ENCODE data around the gene GGT6. TPM values are rescaled to one million over a fixed set of nuclear protein-coding genes. Genes with fewer than 3 reads are reported as not detected.
"Not testable (repeated sequence)": the region's sequence is repeated elsewhere in the genome, so short reads cannot be mapped to it uniquely, and the experiment has no call there.

GGT6 gene
- total RNA-seq, 1 experiment from 2014 or later, result not detected

DNA sequence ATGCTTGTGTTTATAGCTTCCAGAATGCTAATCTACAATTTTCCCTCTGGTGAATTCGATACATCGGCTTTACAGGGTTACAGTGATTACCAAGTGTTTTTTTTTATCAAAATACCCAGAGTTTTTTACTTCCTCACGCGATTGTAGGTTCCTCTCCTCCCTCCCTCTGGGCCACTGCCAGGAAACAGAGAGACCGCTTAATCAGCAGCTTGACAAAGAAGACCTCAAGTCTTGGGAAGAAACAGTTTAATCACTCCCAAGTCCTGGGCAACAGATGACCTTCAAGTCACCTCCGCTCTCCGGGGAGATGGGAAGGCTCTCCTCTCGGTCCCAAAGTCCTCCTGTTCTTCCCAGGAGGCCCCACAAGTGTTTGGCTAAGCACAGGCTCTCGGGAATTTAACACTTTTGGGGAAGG lies 47.4 kb upstream of the GGT6 start:
- H3K27ac Mint-ChIP-seq (ENCODE audit: unreplicated experiment), result peak overlapping the region; percentile 44
- Histone ChIP-seq H3K36me3 (ENCODE audit: control insufficient read depth, insufficient read depth, low read length) (no peaks in the 10 kb centered on the region), H3K27me3 (replicated peaks; ENCODE audit: control insufficient read depth, insufficient read depth, low read length) (no peaks in the 10 kb centered on the region), H3K9me3 (no peaks in the 10 kb centered on the region), H3K4me1 (peaks cover 31% of the 10 kb centered on the region), H3K4me3 (ENCODE audit: low read depth, low read length) (no peak overlapping the region)
- TF ChIP-seq, protein P1, sequence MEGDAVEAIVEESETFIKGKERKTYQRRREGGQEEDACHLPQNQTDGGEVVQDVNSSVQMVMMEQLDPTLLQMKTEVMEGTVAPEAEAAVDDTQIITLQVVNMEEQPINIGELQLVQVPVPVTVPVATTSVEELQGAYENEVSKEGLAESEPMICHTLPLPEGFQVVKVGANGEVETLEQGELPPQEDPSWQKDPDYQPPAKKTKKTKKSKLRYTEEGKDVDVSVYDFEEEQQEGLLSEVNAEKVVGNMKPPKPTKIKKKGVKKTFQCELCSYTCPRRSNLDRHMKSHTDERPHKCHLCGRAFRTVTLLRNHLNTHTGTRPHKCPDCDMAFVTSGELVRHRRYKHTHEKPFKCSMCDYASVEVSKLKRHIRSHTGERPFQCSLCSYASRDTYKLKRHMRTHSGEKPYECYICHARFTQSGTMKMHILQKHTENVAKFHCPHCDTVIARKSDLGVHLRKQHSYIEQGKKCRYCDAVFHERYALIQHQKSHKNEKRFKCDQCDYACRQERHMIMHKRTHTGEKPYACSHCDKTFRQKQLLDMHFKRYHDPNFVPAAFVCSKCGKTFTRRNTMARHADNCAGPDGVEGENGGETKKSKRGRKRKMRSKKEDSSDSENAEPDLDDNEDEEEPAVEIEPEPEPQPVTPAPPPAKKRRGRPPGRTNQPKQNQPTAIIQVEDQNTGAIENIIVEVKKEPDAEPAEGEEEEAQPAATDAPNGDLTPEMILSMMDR (IDR thresholded peaks at IDR 0.05; ENCODE audit: insufficient read depth in 1 of 2, low read depth in 1 of 2, low read length in 1 of 2, severe bottlenecking in 1 of 2, unreplicated experiment in 1 of 2), result no peak
- no peaks in the 10 kb centered on the region for H3K4me1 Mint-ChIP-seq (ENCODE audit: low read depth, unreplicated experiment)
- POLR2A ChIA-PET, result no interaction called here
- H3K9me3 Mint-ChIP-seq (ENCODE audit: unreplicated experiment), result no peaks in the 10 kb centered on the region
- BruUV-seq (replicated peaks), result no TSS peak
- no peak for DNase-seq
- no peaks in the 10 kb centered on the region for H3K27me3 Mint-ChIP-seq (ENCODE audit: insufficient read depth, unreplicated experiment)
- H3K36me3 Mint-ChIP-seq (ENCODE audit: insufficient read depth, unreplicated experiment), result peaks cover 72% of the 10 kb centered on the region
- intact Hi-C loops (cut with micrococcal nuclease; ENCODE audit: unreplicated experiment), result no loop called here
- no peak overlapping the region for H3K4me3 Mint-ChIP-seq (ENCODE audit: unreplicated experiment)
- CTCF ChIA-PET, result no interaction called here

GRCh38 chr17:4607261-4607741 lies 46.9 kb upstream of the GGT6 start:
- no TSS peak for BruUV-seq (replicated peaks)

DNA sequence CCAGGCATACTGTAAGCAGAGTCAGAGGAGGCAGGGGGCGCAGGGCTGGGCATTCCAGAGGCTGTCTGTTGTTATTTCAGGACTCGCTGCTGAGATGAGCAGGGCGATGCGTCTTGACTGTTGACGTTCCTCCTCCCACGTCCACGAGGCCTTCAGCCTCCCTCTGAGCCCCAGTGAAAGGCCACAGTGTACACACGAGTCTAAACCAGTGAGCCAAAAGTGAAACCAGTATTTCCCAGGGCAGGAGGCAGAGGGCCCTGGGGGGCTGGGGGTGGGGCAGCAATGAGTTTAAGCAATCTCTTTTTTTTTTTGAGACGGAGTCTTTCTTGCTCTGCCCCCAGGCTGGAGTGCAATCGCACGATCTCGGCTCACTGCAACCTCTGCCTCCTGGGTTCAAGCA lies 45.4 kb upstream of the GGT6 start:
- no peak overlapping the region for H3K4me3 Mint-ChIP-seq (ENCODE audit: unreplicated experiment)
- POLR2A ChIA-PET, result no interaction called here
- CTCF ChIA-PET, result interaction anchor here (0.6 kb wide), 1 partner anchor 190 kb away, joined by 5 read pairs; the partner anchor contains the start of gene PSMB6
- Histone ChIP-seq H3K36me3 (ENCODE audit: control insufficient read depth, insufficient read depth, low read length) (no peaks in the 10 kb centered on the region), H3K27me3 (replicated peaks; ENCODE audit: control insufficient read depth, insufficient read depth, low read length) (no peaks in the 10 kb centered on the region), H3K9me3 (no peaks in the 10 kb centered on the region), H3K4me1 (peaks cover 37% of the 10 kb centered on the region), H3K4me3 (ENCODE audit: low read depth, low read length) (no peak overlapping the region)
- TF ChIP-seq, protein P1 (IDR thresholded peaks at IDR 0.05; ENCODE audit: insufficient read depth in 1 of 2, low read depth in 1 of 2, low read length in 1 of 2, severe bottlenecking in 1 of 2, unreplicated experiment in 1 of 2), result no peak
- no peaks in the 10 kb centered on the region for H3K27me3 Mint-ChIP-seq (ENCODE audit: insufficient read depth, unreplicated experiment)
- peak; percentile 28 to 49 for DNase-seq
- H3K36me3 Mint-ChIP-seq (ENCODE audit: insufficient read depth, unreplicated experiment), result peaks cover 73% of the 10 kb centered on the region
- intact Hi-C loops (cut with micrococcal nuclease; ENCODE audit: unreplicated experiment), result no loop called here
- BruUV-seq (replicated peaks), result no TSS peak
- H3K27ac Mint-ChIP-seq (ENCODE audit: unreplicated experiment), result no peak overlapping the region
- H3K9me3 Mint-ChIP-seq (ENCODE audit: unreplicated experiment), result no peaks in the 10 kb centered on the region
- H3K4me1 Mint-ChIP-seq (ENCODE audit: low read depth, unreplicated experiment), result no peaks in the 10 kb centered on the region

More at GRCh38 chr17:4607261-4607741, 46.9 kb upstream of the GGT6 start:
- TF ChIP-seq, protein P1 (IDR thresholded peaks at IDR 0.05; ENCODE audit: insufficient read depth in 1 of 2, low read depth in 1 of 2, low read length in 1 of 2, severe bottlenecking in 1 of 2, unreplicated experiment in 1 of 2), result no peak
- Mint-ChIP-seq H3K36me3 (ENCODE audit: insufficient read depth, unreplicated experiment) (peaks cover 77% of the 10 kb centered on the region), H3K27ac (ENCODE audit: unreplicated experiment) (peak overlapping the region; percentile 44), H3K4me1 (ENCODE audit: low read depth, unreplicated experiment) (no peaks in the 10 kb centered on the region), H3K9me3 (ENCODE audit: unreplicated experiment) (no peaks in the 10 kb centered on the region), H3K4me3 (ENCODE audit: unreplicated experiment) (no peak overlapping the region), H3K27me3 (ENCODE audit: insufficient read depth, unreplicated experiment) (no peaks in the 10 kb centered on the region)
- Histone ChIP-seq H3K4me3 (ENCODE audit: low read depth, low read length) (no peak overlapping the region), H3K27me3 (replicated peaks; ENCODE audit: control insufficient read depth, insufficient read depth, low read length) (no peaks in the 10 kb centered on the region), H3K36me3 (ENCODE audit: control insufficient read depth, insufficient read depth, low read length) (no peaks in the 10 kb centered on the region), H3K9me3 (no peaks in the 10 kb centered on the region), H3K4me1 (peaks cover 31% of the 10 kb centered on the region)
- POLR2A ChIA-PET, result interaction anchor here (0.6 kb wide), 1 partner anchor 677 kb away, joined by 4 read pairs; no protein-coding TSS in a partner anchor
- DNase-seq, result no peak
- intact Hi-C loops (cut with micrococcal nuclease; ENCODE audit: unreplicated experiment), result no loop called here
- CTCF ChIA-PET, result no interaction called here

DNA sequence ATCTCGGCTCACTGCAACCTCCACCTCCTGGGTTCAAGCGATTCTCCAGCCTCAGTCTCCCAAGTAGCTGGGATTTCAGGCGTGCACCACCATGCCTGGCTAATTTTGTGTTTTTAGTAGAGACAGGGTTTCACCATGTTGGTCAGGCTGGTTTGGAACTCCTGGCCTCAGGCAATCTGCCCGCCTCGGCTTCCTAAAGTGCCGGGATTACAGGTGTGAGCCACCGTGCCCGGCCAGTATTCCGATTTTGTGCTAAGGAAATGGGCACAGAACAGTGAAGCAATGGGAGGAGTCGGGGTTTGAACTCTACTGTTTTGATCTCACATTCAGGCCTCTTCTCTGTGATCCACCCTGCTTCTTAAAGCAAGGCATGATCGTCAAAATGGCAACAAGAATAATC lies 44.4 kb upstream of the GGT6 start:
- H3K27me3 ChIP-seq (replicated peaks; ENCODE audit: control insufficient read depth, insufficient read depth, low read length); H3K9me3 ChIP-seq; CTCF ChIA-PET; H3K4me1 Mint-ChIP-seq (ENCODE audit: low read depth, unreplicated experiment); H3K27me3 Mint-ChIP-seq (ENCODE audit: insufficient read depth, unreplicated experiment); intact Hi-C loops (cut with micrococcal nuclease; ENCODE audit: unreplicated experiment); H3K36me3 ChIP-seq (ENCODE audit: control insufficient read depth, insufficient read depth, low read length); H3K9me3 Mint-ChIP-seq (ENCODE audit: unreplicated experiment); BruUV-seq (replicated peaks); DNase-seq; H3K4me3 Mint-ChIP-seq (ENCODE audit: unreplicated experiment); H3K27ac Mint-ChIP-seq (ENCODE audit: unreplicated experiment); H3K4me3 ChIP-seq (ENCODE audit: low read depth, low read length): not testable (repeated sequence)
- H3K36me3 Mint-ChIP-seq (ENCODE audit: insufficient read depth, unreplicated experiment), result peaks cover 74% of the 10 kb centered on the region
- POLR2A ChIA-PET, result interaction anchor here (0.6 kb wide), 1 partner anchor 443 kb away, joined by 3 read pairs; no protein-coding TSS in a partner anchor
- H3K4me1 ChIP-seq, result peaks cover 44% of the 10 kb centered on the region

Data from Caco-2 (cell line).